Endothelial cell of umbilical vein (primary cell): Measurements from ENCODE around the gene CEP44. TPM values are rescaled to one million over a fixed set of nuclear protein-coding genes. Genes with fewer than 3 reads are reported as not detected.

Experiments used
- BruUV-seq: library from RNA; stranded (reverse); fragments of 400-500 nt; replicated peaks from 2 replicates; lab custom pipeline; 2021; lab: Mats Ljungman, UMichigan
- CTCF ChIA-PET: fragments of 300-600, 350-600 bp; sonication (Branson Sonifier 250); formaldehyde crosslinking; loops from one replicate; lab custom pipeline; 2021; ENCODE audit warnings: antibody characterized with exemption, inconsistent platforms; lab: Charles Lee
- POLR2A ChIA-PET: fragments of 300-600, 350-600 bp; sonication (Branson Sonifier 250); formaldehyde crosslinking; loops from one replicate; lab custom pipeline; 2021; ENCODE audit warnings: antibody characterized with exemption, inconsistent platforms; lab: Charles Lee
- DNase-seq: peaks from one replicate; pipeline ENCODE4 v3.0.0-alpha.2; 2011; ENCODE audit warnings: low read depth, low spot score
- FAIRE-seq: peaks from 2 replicates; lab custom pipeline; 2011; peaks lifted over from hg19 to GRCh38; lab: Jason Lieb, UNC
- H2AFZ ChIP-seq: 2 replicates; pipeline ENCODE4 v1.6.0; 2012; ENCODE audit warnings: low read depth, low read length, control low read depth, inconsistent platforms
- H3K27ac ChIP-seq: 2 replicates; pipeline ENCODE4 v1.5.1; 2011; ENCODE audit warnings: low read depth, mild to moderate bottlenecking, control low read depth, low read length, moderate library complexity; ENCODE audit not compliant: insufficient read depth
- H3K27me3 ChIP-seq, 2 experiments: 2 replicates each; pipeline versions ENCODE4 v1.6.0 to v1.6.1; 2011; ENCODE audit warnings: low read length in 2 of 2, mixed read lengths in 1 of 2; ENCODE audit not compliant: control insufficient read depth in 2 of 2, insufficient read depth in 2 of 2
- H3K36me3 ChIP-seq, 2 experiments: 2 replicates in 1 of 2; 3 replicates in 1 of 2; pipeline ENCODE4 v1.5.1; 2011; ENCODE audit warnings: low read length in 2 of 2, mild to moderate bottlenecking in 1 of 2, moderate library complexity in 1 of 2; ENCODE audit not compliant: control insufficient read depth in 2 of 2, insufficient read depth in 2 of 2; ENCODE audit errors: extremely low read depth in 1 of 2
- H3K4me1 ChIP-seq: 3 replicates; pipeline ENCODE4 v1.5.1; 2011; ENCODE audit warnings: mild to moderate bottlenecking, low read length; ENCODE audit not compliant: control insufficient read depth, insufficient read depth; ENCODE audit errors: extremely low read depth
- H3K4me2 ChIP-seq: 2 replicates; pipeline ENCODE4 v1.6.1; 2011; ENCODE audit warnings: low read length, control low read depth, mixed read lengths; ENCODE audit not compliant: insufficient read depth
- H3K4me3 ChIP-seq, 3 experiments: fragments of 200-600 bp in 1 of 3; sonication (generic), shearing (Covaris generic) in 1 of 3; replicated peaks in 1 of 3; 2 replicates each; pipeline ENCODE4 v1.5.1; 2011 to 2016; ENCODE audit warnings: control low read depth in 3 of 3, low read length in 3 of 3, mild to moderate bottlenecking in 2 of 3, inconsistent platforms in 1 of 3, low read depth in 1 of 3, moderate library complexity in 1 of 3; ENCODE audit not compliant: insufficient read depth in 1 of 3
- H3K79me2 ChIP-seq: 2 replicates; pipeline ENCODE4 v1.6.0; 2012; ENCODE audit warnings: low read length, inconsistent platforms; ENCODE audit not compliant: control insufficient read depth, insufficient read depth
- H3K9ac ChIP-seq: replicated peaks from 2 replicates; pipeline ENCODE3; 2011; ENCODE audit warnings: low read length, control low read depth; ENCODE audit not compliant: insufficient read depth; ENCODE audit errors: extremely low read depth
- H3K9me1 ChIP-seq: replicated peaks from 3 replicates; pipeline ENCODE4 v1.6.0; 2011; ENCODE audit warnings: mild to moderate bottlenecking, low read length; ENCODE audit not compliant: control insufficient read depth, insufficient read depth; ENCODE audit errors: extremely low read depth
- H3K9me3 ChIP-seq: replicated peaks from 2 replicates; pipeline ENCODE4 v1.5.1; 2012; ENCODE audit warnings: low read length, inconsistent platforms; ENCODE audit not compliant: control insufficient read depth, insufficient read depth
- H4K20me1 ChIP-seq: replicated peaks from 2 replicates; pipeline ENCODE3; 2011; ENCODE audit warnings: mild to moderate bottlenecking, low read length; ENCODE audit not compliant: control insufficient read depth, insufficient read depth; ENCODE audit errors: extremely low read depth
- EZH2 ChIP-seq: IDR thresholded peaks from 2 replicates; pipeline ENCODE4 v1.6.1; 2012; ENCODE audit warnings: borderline replicate concordance, low read depth, mild to moderate bottlenecking, moderate library complexity, low read length, inconsistent platforms; ENCODE audit not compliant: severe bottlenecking
- FOS ChIP-seq: IDR thresholded peaks from 2 replicates; pipeline ENCODE4 v1.6.1; 2011; ENCODE audit warnings: mild to moderate bottlenecking, low read length, moderate library complexity, borderline replicate concordance; ENCODE audit not compliant: insufficient read depth
- GATA2 ChIP-seq: IDR thresholded peaks from 2 replicates; pipeline ENCODE4 v1.7.0; 2011; ENCODE audit warnings: low read depth, mild to moderate bottlenecking, moderate library complexity, mixed read lengths, low read length; ENCODE audit not compliant: insufficient read length, insufficient read depth
- JUN ChIP-seq: IDR thresholded peaks from 2 replicates; pipeline ENCODE4 v1.6.1; 2011; ENCODE audit warnings: borderline replicate concordance, low read depth; ENCODE audit not compliant: insufficient read length, insufficient read depth
- MYC ChIP-seq: IDR thresholded peaks from one replicate; pipeline ENCODE4 v1.6.1; 2011; ENCODE audit warnings: mild to moderate bottlenecking, low read depth, low read length
- POLR2A ChIP-seq: IDR thresholded peaks from 2 replicates; pipeline ENCODE4 v1.6.1; 2012; ENCODE audit warnings: low read depth, mild to moderate bottlenecking, control low read depth, low read length
- POLR2AphosphoS5 ChIP-seq: IDR thresholded peaks from 2 replicates; pipeline ENCODE4 v1.6.1; 2012; ENCODE audit warnings: low read depth, mild to moderate bottlenecking, control low read depth, low read length, moderate library complexity; ENCODE audit not compliant: insufficient read depth
- dilution Hi-C: fragments of 300-500 bp; cut with MboI; formaldehyde crosslinking; loops from one replicate; pipeline ENCODE4 v1.15.0; 2019; ENCODE audit warnings: low sequenced_read_pairs; ENCODE audit not compliant: extremely low pct_ligation_motif_present
- intact Hi-C: fragments of 100-400 bp; cut with micrococcal nuclease; formaldehyde crosslinking; loops from one replicate; pipeline ENCODE4 v1.10.0; 2022
- polyA plus RNA-seq, 4 experiments: library from polyadenylated mRNA; depleted of rRNA in 3 of 4; stranded (reverse) in 3 of 4; unstranded in 1 of 4; fragments of >200 nt; gene quantifications; 2 replicates each; pipeline versions ENCODE4 v1.2.1 to v1.2.3, GENCODE V29; 2011 to 2012; ENCODE audit warnings: missing spikeins in 1 of 4
- total RNA-seq: library from RNA; stranded (reverse); gene quantifications from 2 replicates; pipeline ENCODE4 v1.2.3, GENCODE V29; 2021
- TF ChIP-seq, protein P1 (sequence below), 2 donors: IDR thresholded peaks; 1 replicate in 1 of 2; 2 replicates in 1 of 2; pipeline ENCODE4 v1.5.1; 2011; ENCODE audit warnings: low read length in 2 of 2, mild to moderate bottlenecking in 2 of 2, moderate library complexity in 2 of 2, control low read depth in 1 of 2, inconsistent platforms in 1 of 2, low read depth in 1 of 2; ENCODE audit not compliant: insufficient read depth in 1 of 2; ENCODE audit errors: extremely low read depth in 1 of 2
- TF ChIP-seq, protein P2 (sequence below): IDR thresholded peaks from 2 replicates; pipeline ENCODE4 v1.6.1; 2011; ENCODE audit not compliant: insufficient read depth, insufficient read length

CEP44 gene
- total and polyA plus RNA-seq, 2 donors (not counting 3 experiments of a cell fraction or from before 2014, with no cell fraction given), result 2.0 to 13.0 TPM

DNA sequence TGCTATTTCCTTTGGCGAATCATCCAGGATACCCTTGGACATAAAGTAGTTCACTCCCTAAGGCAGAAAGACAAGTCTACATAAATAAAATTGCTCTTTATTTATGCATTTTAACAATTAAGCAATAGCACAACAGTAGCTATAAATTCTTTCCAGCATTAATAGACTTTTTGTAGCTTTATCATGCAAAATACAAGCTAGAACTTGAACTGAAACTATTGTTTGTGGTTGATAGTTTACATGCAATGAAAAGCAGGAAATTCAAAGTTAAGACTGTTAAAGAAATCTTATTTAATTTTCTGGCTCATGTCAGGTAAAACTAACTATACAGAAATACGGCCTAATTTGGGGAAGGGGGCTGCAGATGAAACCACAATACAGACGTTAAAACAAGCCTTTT, 42.5 kb upstream of the CEP44 start:
- ChIA-PET CTCF (interaction anchor here (1.3 kb wide), 1 partner anchor 12 kb away, joined by 5 read pairs; no protein-coding TSS in a partner anchor), POLR2A (no interaction called here)
- Histone ChIP-seq H4K20me1 (no peaks in the 10 kb centered on the region), H3K4me3 (no peak overlapping the region), H3K9me3 (no peaks in the 10 kb centered on the region), H3K27ac (no peak overlapping the region), H3K27me3 (no peaks in the 10 kb centered on the region), H2AFZ (no peak overlapping the region), H3K79me2 (no peaks in the 10 kb centered on the region), H3K4me2 (no peak overlapping the region), H3K9me1 (no peaks in the 10 kb centered on the region), H3K9ac (no peak overlapping the region), H3K4me1 (no peaks in the 10 kb centered on the region), H3K36me3 (no peaks in the 10 kb centered on the region)
- intact Hi-C loops (no loop called here), dilution Hi-C loops (no loop called here)
- FAIRE-seq (no peak), DNase-seq (no peak)
- BruUV-seq, result no TSS peak
- TF ChIP-seq JUN, result no peak
- TF ChIP-seq, protein P1, sequence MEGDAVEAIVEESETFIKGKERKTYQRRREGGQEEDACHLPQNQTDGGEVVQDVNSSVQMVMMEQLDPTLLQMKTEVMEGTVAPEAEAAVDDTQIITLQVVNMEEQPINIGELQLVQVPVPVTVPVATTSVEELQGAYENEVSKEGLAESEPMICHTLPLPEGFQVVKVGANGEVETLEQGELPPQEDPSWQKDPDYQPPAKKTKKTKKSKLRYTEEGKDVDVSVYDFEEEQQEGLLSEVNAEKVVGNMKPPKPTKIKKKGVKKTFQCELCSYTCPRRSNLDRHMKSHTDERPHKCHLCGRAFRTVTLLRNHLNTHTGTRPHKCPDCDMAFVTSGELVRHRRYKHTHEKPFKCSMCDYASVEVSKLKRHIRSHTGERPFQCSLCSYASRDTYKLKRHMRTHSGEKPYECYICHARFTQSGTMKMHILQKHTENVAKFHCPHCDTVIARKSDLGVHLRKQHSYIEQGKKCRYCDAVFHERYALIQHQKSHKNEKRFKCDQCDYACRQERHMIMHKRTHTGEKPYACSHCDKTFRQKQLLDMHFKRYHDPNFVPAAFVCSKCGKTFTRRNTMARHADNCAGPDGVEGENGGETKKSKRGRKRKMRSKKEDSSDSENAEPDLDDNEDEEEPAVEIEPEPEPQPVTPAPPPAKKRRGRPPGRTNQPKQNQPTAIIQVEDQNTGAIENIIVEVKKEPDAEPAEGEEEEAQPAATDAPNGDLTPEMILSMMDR (IDR thresholded peaks at IDR 0.05; ENCODE audit: extremely low read depth in 1 of 2, insufficient read depth in 1 of 2, low read depth in 1 of 2, low read length in 2 of 2), result no peak
- TF ChIP-seq GATA2, result no peak
- TF ChIP-seq MYC, result no peak
- TF ChIP-seq, protein P2, sequence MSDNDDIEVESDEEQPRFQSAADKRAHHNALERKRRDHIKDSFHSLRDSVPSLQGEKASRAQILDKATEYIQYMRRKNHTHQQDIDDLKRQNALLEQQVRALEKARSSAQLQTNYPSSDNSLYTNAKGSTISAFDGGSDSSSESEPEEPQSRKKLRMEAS, result no peak
- TF ChIP-seq POLR2A, result no peak
- TF ChIP-seq EZH2, result no peak
- no peak for TF ChIP-seq FOS
- no peak for TF ChIP-seq POLR2AphosphoS5
